NCI-H82 treated with DMSO at 0.1 percent for 48 hours (cell line): ENCODE measurements around the gene LRRC52.
"Not testable (repeated sequence)": the region's sequence is repeated elsewhere in the genome, so short reads cannot be mapped to it uniquely, and the experiment has no call there.

Experiments used
- DNase-seq: peaks from one replicate; lab custom pipeline; 2025; ENCODE audit not compliant: unreplicated experiment; lab: John Stamatoyannopoulos, UW

The LRRC52 gene

GRCh38 chr1:165580931-165581871 lies 37.4 kb downstream of the LRRC52 start:
- no peak for DNase-seq

GRCh38 chr1:165581926-165582325 lies 38.1 kb downstream of the LRRC52 start:
- no peak for DNase-seq

- DNase-seq, result no peak
These were observed 42.6 kb downstream of the LRRC52 start for GRCh38 chr1:165586398-165586797.

GRCh38 chr1:165591391-165591790 lies 47.6 kb downstream of the LRRC52 start:
- not testable (repeated sequence) for DNase-seq

- DNase-seq, result peak; percentile 79
These were observed 49.4 kb downstream of the LRRC52 start for GRCh38 chr1:165592945-165593823.

- DNase-seq, result no peak
These were observed 51.6 kb downstream of the LRRC52 start for GRCh38 chr1:165595246-165595938.

- DNase-seq, result peak; percentile 95
These were observed 54.3 kb downstream of the LRRC52 start for GRCh38 chr1:165597883-165598675.

GRCh38 chr1:165598676-165599059 lies 54.9 kb downstream of the LRRC52 start:
- no peak for DNase-seq

- DNase-seq, result no peak
These were observed 57.0 kb downstream of the LRRC52 start for GRCh38 chr1:165600793-165601192.

GRCh38 chr1:165603810-165604209 lies 60.0 kb downstream of the LRRC52 start:
- no peak for DNase-seq

- no peak for DNase-seq
These were observed 61.4 kb downstream of the LRRC52 start for GRCh38 chr1:165605246-165605645.

- not testable (repeated sequence) for DNase-seq
These were observed 62.9 kb downstream of the LRRC52 start for GRCh38 chr1:165606676-165607075.

GRCh38 chr1:165610866-165611265 lies 67.1 kb downstream of the LRRC52 start:
- no peak for DNase-seq

- DNase-seq, result no peak
These were observed 68.3 kb downstream of the LRRC52 start for GRCh38 chr1:165612062-165612461.
